Endothelial cell of umbilical vein (primary cell): Measurements from ENCODE around the gene EDAR.

Experiments
- CTCF ChIP-seq, 2 donors: IDR thresholded peaks; 1 replicate in 1 of 2; 2 replicates in 1 of 2; pipeline ENCODE4 v1.5.1; 2011; ENCODE audit warnings: low read length in 2 of 2, mild to moderate bottlenecking in 2 of 2, moderate library complexity in 2 of 2, control low read depth in 1 of 2, inconsistent platforms in 1 of 2, low read depth in 1 of 2; ENCODE audit not compliant: insufficient read depth in 1 of 2; ENCODE audit errors: extremely low read depth in 1 of 2
- EZH2 ChIP-seq: IDR thresholded peaks from 2 replicates; pipeline ENCODE4 v1.6.1; 2012; ENCODE audit warnings: borderline replicate concordance, low read depth, mild to moderate bottlenecking, moderate library complexity, low read length, inconsistent platforms; ENCODE audit not compliant: severe bottlenecking
- GATA2 ChIP-seq: IDR thresholded peaks from 2 replicates; pipeline ENCODE4 v1.7.0; 2011; ENCODE audit warnings: low read depth, mild to moderate bottlenecking, moderate library complexity, mixed read lengths, low read length; ENCODE audit not compliant: insufficient read length, insufficient read depth
- POLR2A ChIP-seq: IDR thresholded peaks from 2 replicates; pipeline ENCODE4 v1.6.1; 2012; ENCODE audit warnings: low read depth, mild to moderate bottlenecking, control low read depth, low read length
- TF ChIP-seq, protein P1 (sequence below): IDR thresholded peaks from 2 replicates; pipeline ENCODE4 v1.6.1; 2011; ENCODE audit not compliant: insufficient read depth, insufficient read length

DNA sequence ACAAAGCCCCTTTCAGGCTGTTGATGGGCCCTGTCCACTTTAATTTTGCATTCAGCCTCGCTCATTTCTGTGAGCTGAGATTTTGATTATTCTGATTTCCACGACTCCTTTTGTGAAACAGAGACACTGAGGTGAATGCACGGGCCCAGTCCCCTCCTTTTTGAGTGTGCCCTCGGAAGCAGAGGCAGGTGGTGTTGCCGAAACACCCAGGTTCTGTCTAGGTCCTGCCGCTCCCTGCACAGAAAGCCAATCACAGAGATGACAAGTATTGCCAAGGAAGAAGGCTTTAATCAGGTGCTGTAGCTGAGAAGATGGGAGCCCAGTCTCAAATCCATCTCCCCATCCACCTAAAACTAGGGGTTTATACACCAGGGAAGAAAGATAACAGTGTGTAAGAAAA, 44.2 kb upstream of the EDAR start:
- no peak for TF ChIP-seq CTCF (IDR thresholded peaks at IDR 0.05; ENCODE audit: extremely low read depth in 1 of 2, insufficient read depth in 1 of 2, low read depth in 1 of 2, low read length in 2 of 2)
- TF ChIP-seq POLR2A: no peak
- no peak for TF ChIP-seq EZH2
- TF ChIP-seq, protein P1, sequence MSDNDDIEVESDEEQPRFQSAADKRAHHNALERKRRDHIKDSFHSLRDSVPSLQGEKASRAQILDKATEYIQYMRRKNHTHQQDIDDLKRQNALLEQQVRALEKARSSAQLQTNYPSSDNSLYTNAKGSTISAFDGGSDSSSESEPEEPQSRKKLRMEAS: no peak
- TF ChIP-seq GATA2: no peak
